HG03442 (cell line): ENCODE data around the gene PIGV.
"Not testable (repeated sequence)": the region's sequence is repeated elsewhere in the genome, so short reads cannot be mapped to it uniquely, and the experiment has no call there.

Experiments used
- ATAC-seq: cut with Tn5 transposase; IDR thresholded peaks from one replicate; pipeline ENCODE4 v1.9.1; 2021; ENCODE audit warnings: mild to moderate bottlenecking, moderate library complexity; ENCODE audit not compliant: unreplicated experiment

The PIGV gene

DNA sequence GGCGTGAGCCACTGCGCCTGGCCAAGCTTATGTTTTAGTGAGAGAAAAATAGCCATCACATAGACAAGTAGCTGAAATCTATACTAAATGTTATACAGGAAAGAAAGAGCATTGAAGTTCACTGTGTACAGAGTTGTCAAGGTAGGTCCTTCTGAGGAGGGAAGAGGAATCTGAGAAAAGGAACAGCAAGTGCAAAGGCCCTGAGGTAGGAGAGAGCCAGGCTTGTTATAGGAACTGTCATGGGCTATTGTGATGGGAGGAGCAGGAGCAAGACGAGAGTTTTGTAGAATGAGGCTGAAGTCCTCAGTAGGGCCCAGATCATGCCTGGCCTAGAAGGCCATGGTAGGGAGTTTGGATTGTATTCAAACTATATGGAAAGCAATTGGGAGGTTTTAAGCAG is 43.3 kb downstream of the PIGV start:
- no peak for ATAC-seq

DNA sequence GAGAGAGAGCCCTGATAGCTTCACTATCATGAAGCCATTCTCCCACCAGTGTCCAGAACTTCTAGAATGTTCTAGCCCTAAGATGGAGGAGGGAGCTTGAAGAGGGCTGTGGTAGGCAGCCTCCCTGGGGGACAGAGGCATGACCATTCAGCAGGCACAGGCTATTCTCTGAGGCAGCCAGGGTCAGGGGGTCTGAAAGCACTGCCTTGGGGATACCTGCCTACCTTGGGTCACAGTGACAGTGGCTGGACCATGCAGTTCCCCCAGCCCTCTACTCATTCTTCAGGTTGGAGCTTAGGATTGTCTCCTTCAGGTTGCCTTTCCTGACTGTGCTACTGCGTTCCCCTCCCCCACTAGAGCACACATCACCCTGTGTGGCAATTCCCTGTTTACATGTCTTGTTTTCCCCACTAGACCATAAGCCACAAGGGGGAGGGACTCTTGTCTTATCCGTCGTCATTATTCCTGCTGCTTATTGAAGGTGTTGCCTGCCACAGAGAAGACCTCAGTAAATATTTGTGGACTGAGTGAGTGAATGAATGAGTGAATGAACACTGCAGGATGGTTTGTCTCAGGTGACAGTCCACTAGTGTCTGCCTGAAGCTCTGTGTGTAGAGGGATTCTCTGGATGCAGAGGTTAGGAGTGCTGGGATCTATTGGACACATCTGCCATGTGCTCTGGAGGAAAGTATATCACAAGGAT is 43.9 kb downstream of the PIGV start:
- no peak for ATAC-seq

DNA sequence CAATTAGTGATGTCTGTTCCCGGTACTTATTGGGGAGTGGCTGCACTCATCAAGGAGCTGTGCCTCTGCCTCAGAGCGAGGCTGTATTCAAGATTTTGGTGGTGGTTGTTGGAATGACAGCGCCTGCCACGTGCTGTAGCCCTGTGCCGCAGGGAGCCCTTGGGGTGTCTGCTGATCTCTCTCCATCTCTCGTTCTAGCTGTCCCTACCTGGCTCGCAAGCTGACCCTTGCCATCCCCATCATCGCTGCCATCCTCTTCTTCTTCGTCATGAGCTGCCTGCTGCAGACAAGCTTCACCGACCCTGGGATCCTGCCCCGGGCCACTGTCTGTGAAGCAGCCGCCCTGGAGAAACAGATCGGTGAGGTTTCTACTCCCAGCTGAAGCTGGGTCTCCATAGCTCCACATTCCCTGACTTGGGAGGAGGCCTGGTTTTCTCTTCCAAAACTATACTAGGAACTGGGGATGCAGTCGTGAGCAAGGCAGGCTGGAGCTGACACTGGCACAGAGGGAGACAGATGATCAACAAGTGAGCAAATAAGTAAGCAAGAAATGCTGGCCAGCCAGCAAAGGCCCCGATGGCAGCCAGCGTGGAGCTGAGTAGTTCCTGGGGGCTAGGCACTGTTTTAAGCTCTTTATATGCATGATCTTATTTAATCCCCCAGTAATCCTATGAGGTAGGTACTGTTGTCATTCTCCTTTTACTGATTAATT is 44.7 kb downstream of the PIGV start:
- ATAC-seq, result no peak

DNA sequence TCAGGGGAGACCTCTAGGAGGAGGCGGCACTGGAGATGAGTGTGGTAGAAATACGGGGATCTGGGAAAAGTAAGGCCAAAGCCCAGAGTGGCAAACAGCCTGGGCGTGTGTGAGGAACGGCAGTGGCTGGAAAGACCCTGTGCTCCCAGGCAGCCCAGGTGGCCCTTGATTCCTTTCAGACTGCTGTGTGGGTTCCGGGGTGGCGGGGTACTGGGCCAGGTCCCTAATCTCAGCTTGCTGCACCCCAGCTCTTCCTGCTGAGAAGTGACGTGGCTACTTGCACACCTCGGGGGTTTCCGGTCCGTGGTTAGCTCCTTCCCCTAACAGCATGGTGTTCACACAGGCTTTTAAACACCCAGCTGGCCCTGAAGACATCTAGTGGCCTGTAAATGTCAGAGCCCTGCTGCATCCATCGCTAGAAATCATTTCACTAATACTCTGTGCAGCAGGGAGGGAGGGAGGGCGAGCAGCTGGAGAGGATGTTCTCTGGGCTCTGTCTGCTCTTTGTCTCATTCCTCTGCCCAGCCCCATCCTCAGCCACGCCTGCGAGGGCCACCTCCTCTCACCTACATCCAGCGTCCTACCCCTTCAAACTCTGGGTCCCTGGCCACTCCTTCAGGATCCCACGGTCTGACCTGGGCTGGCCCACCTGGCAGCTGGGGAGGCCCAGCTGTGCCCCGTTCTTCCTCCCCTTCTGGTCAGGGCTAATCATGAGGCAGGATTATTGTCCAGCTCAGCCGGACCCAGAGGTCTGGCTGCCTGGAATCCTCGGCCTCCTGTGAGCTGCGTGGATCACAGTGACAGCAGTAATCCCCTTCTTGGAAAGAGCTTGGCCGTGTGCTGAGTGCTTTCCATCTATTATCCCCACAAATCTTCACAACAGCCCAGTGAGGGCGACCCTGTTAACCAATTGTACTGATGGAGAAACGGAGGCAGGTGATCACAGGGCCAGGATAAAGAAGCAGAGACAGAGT is 46.0 kb downstream of the PIGV start:
- ATAC-seq, result peak; percentile 66

DNA sequence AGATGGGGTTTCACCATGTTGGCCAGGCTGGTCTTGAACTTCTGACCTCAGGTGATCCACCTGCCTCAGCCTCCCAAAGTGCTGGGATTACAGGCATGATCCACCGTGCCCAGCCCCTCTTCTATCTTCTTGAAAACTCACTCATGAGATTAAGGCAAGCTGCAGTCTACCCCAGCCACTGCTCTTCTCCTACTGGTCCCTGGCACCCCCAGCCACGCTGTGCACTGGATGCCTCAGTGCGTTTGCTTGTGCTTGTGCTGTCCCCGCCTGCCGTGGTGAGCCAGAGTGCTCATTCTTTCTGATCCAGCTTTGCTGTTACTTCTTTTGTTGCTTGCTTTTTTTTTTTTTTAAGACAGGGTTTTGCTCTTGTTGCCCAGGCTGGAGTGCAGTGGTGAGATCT is 49.9 kb downstream of the PIGV start:
- ATAC-seq, result not testable (repeated sequence)

DNA sequence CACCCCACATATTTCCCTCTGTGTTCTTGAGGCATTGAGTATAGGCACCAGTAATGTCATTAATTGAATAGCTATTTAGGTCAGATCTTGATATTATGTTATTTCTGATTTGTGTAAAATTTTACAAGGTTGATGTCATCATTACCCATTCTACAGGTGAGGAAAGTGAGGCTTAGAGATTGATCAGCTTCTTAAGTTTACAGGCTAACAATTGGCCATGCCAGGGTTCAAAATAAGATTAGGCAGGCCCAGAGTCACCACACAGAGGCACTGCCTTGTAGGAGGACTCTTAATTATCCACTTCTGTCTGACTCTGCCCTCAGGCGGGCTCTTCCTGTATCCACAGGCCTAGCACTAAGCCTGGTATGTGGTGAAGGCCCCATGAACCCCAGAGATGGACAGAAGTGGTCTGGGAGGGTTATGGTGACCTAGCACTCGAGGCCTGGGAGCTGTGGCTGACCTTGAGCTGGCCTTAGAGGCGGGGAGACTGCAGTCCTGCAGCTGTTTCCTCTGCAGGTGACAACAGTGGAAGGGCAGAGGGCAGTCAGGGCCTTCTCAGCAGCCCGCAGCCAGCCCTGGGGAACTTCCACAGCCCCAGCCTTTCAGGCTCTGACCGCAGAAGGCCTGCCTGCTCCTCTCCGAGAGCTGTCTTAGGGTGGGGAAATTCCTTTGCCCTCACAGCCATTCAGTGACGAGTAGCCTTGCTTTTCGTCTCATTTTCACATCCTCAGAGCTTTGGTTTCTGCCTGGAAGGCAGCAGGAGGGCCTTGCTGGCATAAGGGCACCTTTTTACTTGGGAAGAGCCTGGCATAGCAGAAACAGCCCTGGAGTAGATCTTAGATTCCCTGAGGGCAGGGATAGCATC is 51.0 kb downstream of the PIGV start:
- peak; percentile 91 for ATAC-seq

DNA sequence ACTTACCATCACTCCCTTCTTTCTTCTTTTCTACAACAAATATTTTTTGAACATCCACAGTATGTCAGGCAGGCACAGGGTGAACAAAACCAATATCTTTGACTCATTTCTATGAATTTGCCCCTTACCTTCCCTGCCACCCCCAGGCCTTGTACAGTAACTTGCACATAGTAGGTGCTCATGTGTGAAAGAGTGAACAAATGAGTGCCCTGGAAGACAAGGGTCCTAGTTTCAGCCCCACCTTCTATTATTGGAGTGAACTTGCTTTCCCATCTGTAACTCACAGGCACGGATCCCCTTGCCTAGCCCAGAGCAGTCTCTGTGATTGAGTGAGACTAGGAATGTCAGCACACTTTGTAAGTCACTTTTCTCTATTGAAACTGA is 51.6 kb downstream of the PIGV start:
- ATAC-seq, result no peak

DNA sequence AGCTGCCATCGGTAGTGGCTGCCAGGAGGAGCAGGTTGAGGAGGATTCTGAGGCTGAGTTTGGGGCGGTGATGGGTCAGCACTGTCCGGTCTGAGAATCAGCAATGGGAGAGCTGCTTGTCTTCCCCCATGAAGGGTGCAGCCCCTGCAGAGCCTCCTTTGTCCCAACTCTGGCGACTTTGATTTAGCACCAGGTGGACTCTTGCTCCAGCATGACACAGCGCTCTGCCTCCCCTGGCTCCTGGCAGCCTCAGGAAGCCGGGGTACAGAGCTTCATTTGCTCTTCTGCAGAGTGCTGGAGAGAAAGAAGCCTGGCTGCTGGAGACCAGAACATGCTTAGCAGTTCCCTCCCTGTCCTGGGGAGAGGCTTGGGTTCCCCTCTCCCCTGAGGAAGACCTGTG is 52.0 kb downstream of the PIGV start:
- ATAC-seq, result no peak

DNA sequence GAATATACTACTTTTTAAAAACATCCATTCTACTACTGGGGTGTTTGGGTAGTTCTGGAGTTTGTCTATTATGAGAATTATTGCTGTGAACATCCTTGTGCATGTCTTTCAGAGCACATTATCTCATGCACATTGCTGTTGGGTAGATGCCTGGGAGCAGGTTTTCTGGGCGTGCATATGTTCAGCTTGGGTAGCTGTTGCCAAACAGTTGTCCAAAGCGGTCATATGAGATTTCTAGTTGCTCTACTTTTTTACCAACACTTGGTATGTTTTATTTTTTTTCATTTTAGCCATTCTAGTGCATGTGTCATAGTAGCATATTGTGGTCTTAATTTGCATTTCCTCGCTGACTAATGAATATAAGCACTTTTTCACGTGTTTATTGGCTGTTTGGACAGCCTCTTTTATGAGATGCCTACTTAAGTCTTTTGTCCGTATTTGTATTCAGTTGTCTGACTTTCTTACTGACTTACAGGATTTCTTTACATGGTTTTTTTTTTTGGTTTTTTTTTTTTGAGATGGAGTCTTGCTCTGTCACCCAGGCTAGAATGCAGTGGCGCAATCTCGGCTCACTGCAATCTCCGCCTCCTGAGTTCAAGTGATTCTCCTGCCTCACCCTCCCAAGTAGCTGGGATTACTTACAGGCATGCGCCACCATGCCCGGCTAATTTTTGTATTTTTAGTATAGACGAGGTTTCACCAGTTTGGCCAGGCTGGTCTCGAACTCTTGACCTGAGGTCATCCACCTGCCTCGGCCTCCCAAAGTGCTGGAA is 56.9 kb downstream of the PIGV start:
- no peak for ATAC-seq

DNA sequence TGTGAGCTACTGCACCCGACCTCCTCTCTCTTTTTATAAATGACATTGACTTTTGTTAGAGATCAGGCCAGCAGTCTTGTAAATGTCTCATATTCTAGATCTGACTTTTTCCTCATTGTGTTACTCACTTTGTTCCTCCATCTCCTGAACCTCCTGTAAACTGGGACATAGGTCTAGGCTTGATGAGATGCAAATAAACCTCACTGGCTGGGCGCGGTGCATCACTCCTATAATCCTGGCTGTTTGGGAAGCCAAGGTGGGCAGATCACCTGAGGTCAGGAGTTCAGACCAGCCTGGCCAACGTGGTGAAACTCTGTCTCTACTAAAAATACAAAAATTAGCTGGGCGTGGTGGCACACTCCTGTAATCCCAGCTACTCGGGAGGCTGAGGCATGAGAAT is 60.1 kb downstream of the PIGV start:
- ATAC-seq, result not testable (repeated sequence)
